ENCODE results near the gene PVR.
"Not testable (repeated sequence)": the region's sequence is repeated elsewhere in the genome, so short reads cannot be mapped to it uniquely, and the experiment has no call there.

Gene PVR

DNA sequence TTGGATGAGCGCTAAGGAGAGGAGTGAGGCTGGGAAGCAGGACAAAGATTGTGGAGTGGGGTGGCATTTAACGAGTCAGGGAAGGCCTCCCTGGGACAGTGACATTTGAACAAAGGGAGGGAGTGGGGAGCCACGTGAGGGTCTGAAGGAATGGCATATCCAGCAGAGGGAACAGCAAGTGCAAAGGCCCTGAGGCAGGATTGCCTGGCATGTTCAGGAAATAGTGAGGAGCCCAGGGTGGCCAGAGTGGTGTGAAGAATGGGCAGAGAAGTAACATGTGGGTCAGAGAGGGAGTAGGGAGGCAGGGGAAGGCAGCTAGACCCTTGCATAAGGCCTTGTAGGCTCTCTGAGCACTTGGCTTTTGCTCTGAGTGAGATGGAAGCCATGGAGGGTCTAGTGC is 14.9 kb upstream of the PVR start:
- no peak overlapping the region for H3K4me2 ChIP-seq (ENCODE audit: low read length)
- TF ChIP-seq, protein P1, sequence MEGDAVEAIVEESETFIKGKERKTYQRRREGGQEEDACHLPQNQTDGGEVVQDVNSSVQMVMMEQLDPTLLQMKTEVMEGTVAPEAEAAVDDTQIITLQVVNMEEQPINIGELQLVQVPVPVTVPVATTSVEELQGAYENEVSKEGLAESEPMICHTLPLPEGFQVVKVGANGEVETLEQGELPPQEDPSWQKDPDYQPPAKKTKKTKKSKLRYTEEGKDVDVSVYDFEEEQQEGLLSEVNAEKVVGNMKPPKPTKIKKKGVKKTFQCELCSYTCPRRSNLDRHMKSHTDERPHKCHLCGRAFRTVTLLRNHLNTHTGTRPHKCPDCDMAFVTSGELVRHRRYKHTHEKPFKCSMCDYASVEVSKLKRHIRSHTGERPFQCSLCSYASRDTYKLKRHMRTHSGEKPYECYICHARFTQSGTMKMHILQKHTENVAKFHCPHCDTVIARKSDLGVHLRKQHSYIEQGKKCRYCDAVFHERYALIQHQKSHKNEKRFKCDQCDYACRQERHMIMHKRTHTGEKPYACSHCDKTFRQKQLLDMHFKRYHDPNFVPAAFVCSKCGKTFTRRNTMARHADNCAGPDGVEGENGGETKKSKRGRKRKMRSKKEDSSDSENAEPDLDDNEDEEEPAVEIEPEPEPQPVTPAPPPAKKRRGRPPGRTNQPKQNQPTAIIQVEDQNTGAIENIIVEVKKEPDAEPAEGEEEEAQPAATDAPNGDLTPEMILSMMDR (IDR thresholded peaks at IDR 0.05; ENCODE audit: low read depth, low read length, poor library complexity, severe bottlenecking): no peak
- no peak for TF ChIP-seq EZH2phosphoT487 (IDR thresholded peaks at IDR 0.05; ENCODE audit: borderline replicate concordance, low read length)

DNA sequence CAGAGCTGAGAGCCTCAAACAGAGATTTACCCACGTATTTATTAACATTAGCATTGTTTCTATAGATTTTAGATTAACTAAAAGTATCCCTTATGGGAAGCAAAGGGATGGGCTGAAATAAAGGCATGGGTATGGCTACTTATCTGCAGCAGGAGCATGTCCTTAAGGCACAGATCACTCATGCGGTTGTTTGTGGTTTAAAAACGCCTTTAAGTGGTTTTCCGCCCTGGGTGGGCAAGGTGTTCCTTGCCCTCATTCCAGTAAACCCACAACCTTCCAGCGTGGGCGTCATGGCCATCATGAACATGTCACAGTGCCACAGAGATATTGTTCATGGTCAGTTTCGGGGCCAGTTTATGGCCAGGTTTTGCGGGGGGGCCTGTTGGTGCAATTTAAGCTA is 12.1 kb upstream of the PVR start:
- H3K4me1 ChIP-seq (ENCODE audit: control insufficient read depth, low read length); H3K36me3 ChIP-seq (ENCODE audit: control insufficient read depth, low read length); H3K4me3 ChIP-seq (ENCODE audit: low read length); H3K9me2 ChIP-seq (replicated peaks; ENCODE audit: control insufficient read depth, low read length); H3K27me3 ChIP-seq (ENCODE audit: control insufficient read depth, low read length); H3K27ac ChIP-seq (ENCODE audit: low read depth, low read length); H3K79me2 ChIP-seq (ENCODE audit: control insufficient read depth, low read length); H3F3A ChIP-seq (ENCODE audit: control insufficient read depth, insufficient read depth); H3K4me2 ChIP-seq (ENCODE audit: low read length); H3K9me3 ChIP-seq (ENCODE audit: control insufficient read depth, insufficient read depth, low read length); H4K20me1 ChIP-seq (ENCODE audit: control insufficient read depth, insufficient read depth, low read depth, low read length): not testable (repeated sequence)

More for the DNA sequence above, 14.9 kb upstream of the PVR start:
- no peaks in the 10 kb centered on the region for H3K79me2 ChIP-seq (ENCODE audit: control insufficient read depth, low read length)
- H3K4me3 ChIP-seq (ENCODE audit: low read length): no peak overlapping the region
- H3K36me3 ChIP-seq (ENCODE audit: control insufficient read depth, low read length): no peaks in the 10 kb centered on the region
- H3F3A ChIP-seq (ENCODE audit: control insufficient read depth, insufficient read depth): no peaks in the 10 kb centered on the region
- no peaks in the 10 kb centered on the region for H3K27me3 ChIP-seq (ENCODE audit: control insufficient read depth, low read length)
- no peaks in the 10 kb centered on the region for H3K9me3 ChIP-seq (ENCODE audit: control insufficient read depth, insufficient read depth, low read length)
- no peaks in the 10 kb centered on the region for H3K4me1 ChIP-seq (ENCODE audit: control insufficient read depth, low read length)
- no peak overlapping the region for H3K27ac ChIP-seq (ENCODE audit: low read depth, low read length)
- no peaks in the 10 kb centered on the region for H3K9me2 ChIP-seq (replicated peaks; ENCODE audit: control insufficient read depth, low read length)
- no peaks in the 10 kb centered on the region for H4K20me1 ChIP-seq (ENCODE audit: control insufficient read depth, insufficient read depth, low read depth, low read length)

GRCh38 chr19:44634058-44634457 is 9.7 kb upstream of the PVR start:
- not testable (repeated sequence) for H3K27me3 ChIP-seq (ENCODE audit: control insufficient read depth, low read length); H3K36me3 ChIP-seq (ENCODE audit: control insufficient read depth, low read length); H3K4me1 ChIP-seq (ENCODE audit: control insufficient read depth, low read length); H4K20me1 ChIP-seq (ENCODE audit: control insufficient read depth, insufficient read depth, low read depth, low read length); H3F3A ChIP-seq (ENCODE audit: control insufficient read depth, insufficient read depth); H3K9me3 ChIP-seq (ENCODE audit: control insufficient read depth, insufficient read depth, low read length); H3K27ac ChIP-seq (ENCODE audit: low read depth, low read length); H3K9me2 ChIP-seq (replicated peaks; ENCODE audit: control insufficient read depth, low read length); H3K4me3 ChIP-seq (ENCODE audit: low read length); H3K79me2 ChIP-seq (ENCODE audit: control insufficient read depth, low read length); H3K4me2 ChIP-seq (ENCODE audit: low read length)

DNA sequence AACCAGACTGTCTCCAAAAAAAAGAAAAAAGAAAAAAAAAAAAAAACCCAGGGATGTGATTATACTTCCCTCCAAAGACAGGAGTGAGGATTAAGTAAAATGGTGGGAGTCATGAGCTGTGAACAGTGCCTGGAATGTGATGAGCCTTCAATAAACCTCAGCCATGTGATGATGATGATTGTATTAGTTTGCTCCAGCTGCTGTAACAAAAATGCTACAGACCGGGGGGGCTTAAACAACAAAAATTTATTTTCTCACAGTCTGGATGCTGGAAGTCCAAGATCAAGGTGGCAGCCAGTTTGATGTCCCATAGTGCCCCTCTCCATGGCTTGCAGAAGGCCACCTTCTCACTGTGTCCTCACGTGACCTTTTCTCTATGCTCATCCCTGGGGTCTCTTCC is 8.9 kb upstream of the PVR start:
- Histone ChIP-seq H3K27me3 (ENCODE audit: control insufficient read depth, low read length) (no peaks in the 10 kb centered on the region), H3K36me3 (ENCODE audit: control insufficient read depth, low read length) (no peaks in the 10 kb centered on the region), H3K4me3 (ENCODE audit: low read length) (no peak overlapping the region), H3K4me2 (ENCODE audit: low read length) (no peak overlapping the region), H3K9me3 (ENCODE audit: control insufficient read depth, insufficient read depth, low read length) (no peaks in the 10 kb centered on the region), H3F3A (ENCODE audit: control insufficient read depth, insufficient read depth) (no peaks in the 10 kb centered on the region), H3K79me2 (ENCODE audit: control insufficient read depth, low read length) (no peaks in the 10 kb centered on the region), H3K27ac (ENCODE audit: low read depth, low read length) (no peak overlapping the region), H4K20me1 (ENCODE audit: control insufficient read depth, insufficient read depth, low read depth, low read length) (no peaks in the 10 kb centered on the region), H3K4me1 (ENCODE audit: control insufficient read depth, low read length) (no peaks in the 10 kb centered on the region), H3K9me2 (replicated peaks; ENCODE audit: control insufficient read depth, low read length) (no peaks in the 10 kb centered on the region)
- TF ChIP-seq, protein P1 (IDR thresholded peaks at IDR 0.05; ENCODE audit: low read depth, low read length, poor library complexity, severe bottlenecking): no peak
- no peak for TF ChIP-seq EZH2phosphoT487 (IDR thresholded peaks at IDR 0.05; ENCODE audit: borderline replicate concordance, low read length)

Measured in DOHH2 (cell line).